GM21717 (cell line): Measurements from ENCODE around the gene WWOX.
A peak's percentile ranks its signal among the peaks of the same experiment; 100 is the strongest.

Source experiments
- ATAC-seq: cut with Tn5 transposase; IDR thresholded peaks from one replicate; pipeline ENCODE4 v1.9.1; 2021; ENCODE audit warnings: mild to moderate bottlenecking, moderate library complexity; ENCODE audit not compliant: unreplicated experiment

The WWOX gene

GRCh38 chr16:78220571-78220970, 121.1 kb downstream of the WWOX start:
- no peak for ATAC-seq

- ATAC-seq = no peak
Observed at GRCh38 chr16:78221892-78222291, 122.4 kb downstream of the WWOX start.

GRCh38 chr16:78224342-78224741, 124.9 kb downstream of the WWOX start:
- ATAC-seq = no peak

- no peak for ATAC-seq
Observed at GRCh38 chr16:78225919-78226318, 126.5 kb downstream of the WWOX start.

GRCh38 chr16:78227855-78228254, 128.4 kb downstream of the WWOX start:
- no peak for ATAC-seq

- ATAC-seq = no peak
Observed at GRCh38 chr16:78228704-78229103, 129.2 kb downstream of the WWOX start.

GRCh38 chr16:78230832-78231231, 131.4 kb downstream of the WWOX start:
- ATAC-seq = no peak

- ATAC-seq = peak; percentile 99
Observed at GRCh38 chr16:78235168-78235800, 135.8 kb downstream of the WWOX start.

- ATAC-seq = no peak
Observed at GRCh38 chr16:78235876-78236275, 136.4 kb downstream of the WWOX start.

- no peak for ATAC-seq
Observed at GRCh38 chr16:78237841-78238240, 138.4 kb downstream of the WWOX start.

- no peak for ATAC-seq
Observed at GRCh38 chr16:78240459-78241222, 141.2 kb downstream of the WWOX start.

GRCh38 chr16:78242239-78242630, 142.8 kb downstream of the WWOX start:
- no peak for ATAC-seq

GRCh38 chr16:78244131-78244895, 144.9 kb downstream of the WWOX start:
- no peak for ATAC-seq

GRCh38 chr16:78246559-78246958, 147.1 kb downstream of the WWOX start:
- ATAC-seq = no peak

- no peak for ATAC-seq
Observed at GRCh38 chr16:78249056-78249455, 149.6 kb downstream of the WWOX start.

- no peak for ATAC-seq
Observed at GRCh38 chr16:78249832-78250231, 150.4 kb downstream of the WWOX start.

GRCh38 chr16:78251115-78251514, 151.7 kb downstream of the WWOX start:
- no peak for ATAC-seq

- ATAC-seq = no peak
Observed at GRCh38 chr16:78252757-78253156, 153.3 kb downstream of the WWOX start.

- no peak for ATAC-seq
Observed at GRCh38 chr16:78254841-78255240, 155.4 kb downstream of the WWOX start.

GRCh38 chr16:78256686-78257375, 157.4 kb downstream of the WWOX start:
- no peak for ATAC-seq

- ATAC-seq = no peak
Observed at GRCh38 chr16:78257376-78257728, 157.9 kb downstream of the WWOX start.
